GM18498 (cell line): ENCODE results near the gene KRTAP29-1.
A peak's percentile ranks its signal among the peaks of the same experiment; 100 is the strongest.

ENCODE experiments used
- ATAC-seq: cut with Tn5 transposase; IDR thresholded peaks from one replicate; pipeline ENCODE4 v1.9.1; 2021; ENCODE audit warnings: mild to moderate bottlenecking, moderate library complexity; ENCODE audit not compliant: unreplicated experiment

Gene KRTAP29-1

GRCh38 chr17:41328207-41328606 lies 25.6 kb upstream of the KRTAP29-1 start:
- no peak for ATAC-seq

GRCh38 chr17:41327411-41328120 lies 24.9 kb upstream of the KRTAP29-1 start:
- no peak for ATAC-seq

GRCh38 chr17:41326173-41327145 lies 23.8 kb upstream of the KRTAP29-1 start:
- ATAC-seq: no peak

GRCh38 chr17:41325611-41326010 lies 23.0 kb upstream of the KRTAP29-1 start:
- no peak for ATAC-seq

- no peak for ATAC-seq
Measured at GRCh38 chr17:41325126-41325525, 22.5 kb upstream of the KRTAP29-1 start.

GRCh38 chr17:41324180-41325075 lies 21.8 kb upstream of the KRTAP29-1 start:
- no peak for ATAC-seq

- no peak for ATAC-seq
Measured at GRCh38 chr17:41322903-41323895, 20.5 kb upstream of the KRTAP29-1 start.

GRCh38 chr17:41322094-41322902 lies 19.6 kb upstream of the KRTAP29-1 start:
- ATAC-seq: no peak

- ATAC-seq: no peak
Measured at GRCh38 chr17:41318231-41318630, 15.6 kb upstream of the KRTAP29-1 start.

- ATAC-seq: no peak
Measured at GRCh38 chr17:41315814-41316445, 13.3 kb upstream of the KRTAP29-1 start.

GRCh38 chr17:41315204-41315794 lies 12.6 kb upstream of the KRTAP29-1 start, which contains the start of gene KRTAP17-1:
Gene KRTAP17-1, minus strand, starts transcription at chr17:41315710. Its CDS starts 60 bp downstream, at chr17:41315650.
- no peak for ATAC-seq

GRCh38 chr17:41311111-41311510 lies 8.5 kb upstream of the KRTAP29-1 start:
- no peak for ATAC-seq

- peak; percentile 37 for ATAC-seq
Measured at GRCh38 chr17:41308918-41309359, 6.3 kb upstream of the KRTAP29-1 start, which contains the start of gene KRTAP16-1. Gene KRTAP16-1, minus strand, starts transcription at chr17:41309309. Its CDS starts 56 bp downstream, at chr17:41309253.

GRCh38 chr17:41308251-41308917 lies 5.7 kb upstream of the KRTAP29-1 start:
- peak; percentile 75 for ATAC-seq

- no peak for ATAC-seq
Measured at GRCh38 chr17:41307647-41308046, 5.0 kb upstream of the KRTAP29-1 start.

- no peak for ATAC-seq
Measured at GRCh38 chr17:41304091-41304490, 1.4 kb upstream of the KRTAP29-1 start.

- no peak for ATAC-seq
Measured at GRCh38 chr17:41302981-41303380, 330 bp upstream of the KRTAP29-1 start.
